IMR-90 (cell line): ENCODE results near the gene SF3B3. TPM values are rescaled to one million over a fixed set of nuclear protein-coding genes. Genes with fewer than 3 reads are reported as not detected.

Source experiments
- ATAC-seq: fragments of 200-7000 bp; cut with Tn5 transposase; 2 replicates; pipeline ENCODE4 v1.9.1; 2020; ENCODE audit warnings: low read depth, mild to moderate bottlenecking, moderate library complexity
- BruUV-seq: library from RNA; stranded (reverse); fragments of 400-500 nt; replicated peaks from 2 replicates; lab custom pipeline; 2021; lab: Mats Ljungman, UMichigan
- CTCF ChIA-PET: fragments of 300-600 bp; formaldehyde crosslinking; extraction: SDS; loops from one replicate; lab custom pipeline; 2021; ENCODE audit warnings: antibody characterized with exemption; lab: Yijun Ruan, JAX
- POLR2A ChIA-PET: fragments of 300-600 bp; sonication (Branson Sonifier 250); formaldehyde crosslinking; loops from one replicate; lab custom pipeline; 2022; ENCODE audit warnings: antibody characterized with exemption; ENCODE audit not compliant: unreplicated experiment; lab: Charles Lee
- DNase-seq: peaks from one replicate; pipeline ENCODE4 v3.0.0; 2013
- H2AFZ ChIP-seq: replicated peaks from 2 replicates; pipeline ENCODE3; 2013; ENCODE audit warnings: low read length, mild to moderate bottlenecking; ENCODE audit not compliant: poor library complexity
- H2AK5ac ChIP-seq: 2 replicates; pipeline ENCODE4 v1.6.1; 2013; ENCODE audit warnings: low read depth, low read length, inconsistent platforms
- H2AK9ac ChIP-seq: replicated peaks from 2 replicates; pipeline ENCODE3; 2013; ENCODE audit warnings: mild to moderate bottlenecking, low read depth, low read length, moderate library complexity; ENCODE audit not compliant: poor library complexity
- H2BK120ac ChIP-seq: 2 replicates; pipeline ENCODE4 v1.6.1; 2013; ENCODE audit warnings: low read depth, low read length, inconsistent platforms
- H2BK15ac ChIP-seq: 3 replicates; pipeline ENCODE4 v1.6.1; 2013; ENCODE audit warnings: low read depth, low read length, inconsistent platforms
- H2BK20ac ChIP-seq: 2 replicates; pipeline ENCODE4 v1.6.1; 2013; ENCODE audit warnings: low read depth, mild to moderate bottlenecking, inconsistent platforms, low read length, moderate library complexity
- H2BK5ac ChIP-seq: 2 replicates; pipeline ENCODE4 v1.6.1; 2013; ENCODE audit warnings: mild to moderate bottlenecking, low read depth, low read length, inconsistent platforms; ENCODE audit not compliant: poor library complexity, severe bottlenecking
- H3K14ac ChIP-seq: replicated peaks from 2 replicates; pipeline ENCODE4 v1.6.1; 2013; ENCODE audit warnings: low read depth, low read length, inconsistent platforms
- H3K18ac ChIP-seq: 2 replicates; pipeline ENCODE4 v1.6.1; 2013; ENCODE audit warnings: low read depth, low read length, control low read depth
- H3K23ac ChIP-seq: 2 replicates; pipeline ENCODE4 v1.6.1; 2013; ENCODE audit warnings: low read depth, low read length, inconsistent platforms
- H3K27ac ChIP-seq: 2 replicates; pipeline ENCODE4 v1.5.1; 2013; ENCODE audit warnings: mild to moderate bottlenecking, control low read depth, low read length; ENCODE audit not compliant: insufficient read depth
- H3K27me3 ChIP-seq: 2 replicates; pipeline ENCODE4 v1.6.1; 2013; ENCODE audit warnings: low read length; ENCODE audit not compliant: control insufficient read depth, insufficient read depth
- H3K36me3 ChIP-seq: 2 replicates; pipeline ENCODE4 v1.6.1; 2013; ENCODE audit warnings: low read length, mixed read lengths; ENCODE audit not compliant: control insufficient read depth, insufficient read depth
- H3K4ac ChIP-seq: 2 replicates; pipeline ENCODE4 v1.6.1; 2013; ENCODE audit warnings: low read depth, low read length, inconsistent platforms
- H3K4me1 ChIP-seq: 2 replicates; pipeline ENCODE4 v1.6.1; 2013; ENCODE audit warnings: low read length, mixed read lengths; ENCODE audit not compliant: control insufficient read depth, insufficient read depth
- H3K4me2 ChIP-seq: 2 replicates; pipeline ENCODE4 v1.6.1; 2013; ENCODE audit warnings: low read depth, mild to moderate bottlenecking, control low read depth, low read length, moderate library complexity
- H3K4me3 ChIP-seq: 2 replicates; pipeline ENCODE4 v1.5.1; 2013; ENCODE audit warnings: low read depth, mild to moderate bottlenecking, control low read depth, low read length, moderate library complexity; ENCODE audit not compliant: insufficient read depth
- H3K56ac ChIP-seq: 2 replicates; pipeline ENCODE4 v1.6.1; 2013; ENCODE audit warnings: low read length, inconsistent platforms; ENCODE audit not compliant: insufficient read depth; ENCODE audit errors: extremely low read depth
- H3K79me1 ChIP-seq, 2 experiments: 2 replicates each; pipeline ENCODE4 v1.6.1; 2013; ENCODE audit warnings: low read length in 2 of 2, inconsistent platforms in 1 of 2, low read depth in 1 of 2
- H3K9ac ChIP-seq: 2 replicates; pipeline ENCODE4 v1.6.1; 2013; ENCODE audit warnings: low read depth, low read length, control low read depth
- H3K9me1 ChIP-seq: 2 replicates; pipeline ENCODE4 v1.6.1; 2013; ENCODE audit warnings: low read length, inconsistent platforms; ENCODE audit not compliant: insufficient read depth
- H3K9me3 ChIP-seq: 2 replicates; pipeline ENCODE4 v1.6.1; 2013; ENCODE audit warnings: low read length; ENCODE audit not compliant: control insufficient read depth, insufficient read depth
- H4K20me1 ChIP-seq: 2 replicates; pipeline ENCODE4 v1.6.1; 2013; ENCODE audit warnings: low read length, inconsistent platforms; ENCODE audit not compliant: insufficient read depth
- H4K5ac ChIP-seq: 2 replicates; pipeline ENCODE4 v1.6.1; 2013; ENCODE audit warnings: mild to moderate bottlenecking, low read depth, low read length, control low read depth
- H4K8ac ChIP-seq, 2 experiments: 2 replicates each; pipeline ENCODE4 v1.6.1; 2013; ENCODE audit warnings: low read depth in 2 of 2, low read length in 2 of 2, control low read depth in 1 of 2, inconsistent platforms in 1 of 2
- H4K91ac ChIP-seq: 2 replicates; pipeline ENCODE4 v1.6.1; 2013; ENCODE audit warnings: low read depth, low read length, inconsistent platforms; ENCODE audit not compliant: insufficient read depth
- BHLHE40 ChIP-seq: fragments of 150-350 bp; IDR thresholded peaks from 2 replicates; pipeline ENCODE4 v1.6.1; 2016; ENCODE audit warnings: mild to moderate bottlenecking, low read depth, low read length
- CEBPB ChIP-seq: IDR thresholded peaks from 2 replicates; pipeline ENCODE4 v1.6.1; 2012; ENCODE audit warnings: low read depth, low read length, improper control_type of control experiment
- CHD1 ChIP-seq: IDR thresholded peaks from 2 replicates; pipeline ENCODE4 v1.6.1; 2012; ENCODE audit warnings: low read depth, low read length, improper control_type of control experiment
- CTCF ChIP-seq: conservative IDR thresholded peaks from 2 replicates; pipeline ENCODE4 v1.5.1; 2012; ENCODE audit warnings: mild to moderate bottlenecking, low read depth, low read length, improper control_type of control experiment
- ELK1 ChIP-seq: fragments of 150-350 bp; IDR thresholded peaks from 2 replicates; pipeline ENCODE4 v1.6.1; 2016; ENCODE audit warnings: low read depth, mild to moderate bottlenecking, low read length, moderate library complexity, borderline replicate concordance
- FOS ChIP-seq: fragments of 150-350 bp; IDR thresholded peaks from 2 replicates; pipeline ENCODE4 v1.6.1; 2016; ENCODE audit warnings: low read depth, low read length
- MAFK ChIP-seq: IDR thresholded peaks from 2 replicates; pipeline ENCODE4 v1.6.1; 2012; ENCODE audit warnings: low read depth, low read length, improper control_type of control experiment
- MAZ ChIP-seq: IDR thresholded peaks from 2 replicates; pipeline ENCODE4 v1.6.1; 2012; ENCODE audit warnings: low read depth, mild to moderate bottlenecking, low read length, improper control_type of control experiment, moderate library complexity, borderline replicate concordance
- MXI1 ChIP-seq: IDR thresholded peaks from 2 replicates; pipeline ENCODE4 v1.6.1; 2012; ENCODE audit warnings: low read depth, mild to moderate bottlenecking, low read length, moderate library complexity, borderline replicate concordance
- NFE2L2 ChIP-seq: fragments of 150-350 bp; IDR thresholded peaks from 2 replicates; pipeline ENCODE4 v1.6.1; 2016; ENCODE audit warnings: low read depth, mild to moderate bottlenecking, low read length
- POLR2A ChIP-seq: IDR thresholded peaks from 2 replicates; pipeline ENCODE4 v1.6.1; 2012; ENCODE audit warnings: mild to moderate bottlenecking, low read depth, low read length
- RAD21 ChIP-seq: IDR thresholded peaks from 2 replicates; pipeline ENCODE4 v1.6.1; 2012; ENCODE audit warnings: low read length, improper control_type of control experiment
- RCOR1 ChIP-seq: IDR thresholded peaks from 2 replicates; pipeline ENCODE4 v1.6.1; 2012; ENCODE audit warnings: mild to moderate bottlenecking, low read length, improper control_type of control experiment; ENCODE audit not compliant: insufficient replicate concordance
- RFX5 ChIP-seq: IDR thresholded peaks from 2 replicates; pipeline ENCODE4 v1.8.0; 2012; ENCODE audit warnings: low read depth, mild to moderate bottlenecking, low read length, moderate library complexity
- SMC3 ChIP-seq: fragments of 150-350 bp; IDR thresholded peaks from 2 replicates; pipeline ENCODE4 v1.6.1; 2016; ENCODE audit warnings: low read depth, mild to moderate bottlenecking, antibody characterized with exemption, low read length, moderate library complexity
- USF2 ChIP-seq: fragments of 150-350 bp; IDR thresholded peaks from 2 replicates; pipeline ENCODE4 v1.6.1; 2017; ENCODE audit warnings: mild to moderate bottlenecking, antibody characterized with exemption, low read length, low read depth
- WGBS, 2 experiments: methylation state at CpG; one replicate each; pipeline versions ENCODE4 v1.1.5 to v1.1.7; 2013; ENCODE audit warnings: missing lambda C conversion rate in 2 of 2; ENCODE audit not compliant: insufficient read length in 1 of 2; ENCODE audit errors: extremely low coverage in 2 of 2; 5-methylcytosine and 5-hydroxymethylcytosine counted together
- dilution Hi-C: fragments of 300-500 bp; cut with HindIII; formaldehyde crosslinking; loops from one replicate; pipeline ENCODE4 v1.14.3; 2018; ENCODE audit warnings: low sequenced_read_pairs; ENCODE audit not compliant: unreplicated experiment
- in situ Hi-C: fragments of 300-500 bp; cut with MboI; formaldehyde crosslinking; loops from 3 replicates; pipeline ENCODE4 v1.14.3; 2019; ENCODE audit warnings: low sequenced_read_pairs, inconsistent platforms, mixed read lengths
- intact Hi-C: fragments of 100-400 bp; cut with micrococcal nuclease; formaldehyde crosslinking; loops from 2 replicates; pipeline ENCODE4 v1.10.0; 2022
- polyA plus RNA-seq, 3 experiments: library from polyadenylated mRNA; depleted of rRNA; stranded (reverse); fragments of >200 nt; gene quantifications; 2 replicates each; pipeline ENCODE4 v1.2.3, GENCODE V29; 2012; ENCODE audit warnings: low replicate concordance in 1 of 3
- total RNA-seq: library from RNA; depleted of rRNA; stranded (reverse); fragments of >200 nt; gene quantifications from 2 replicates; pipeline ENCODE4 v1.2.3, GENCODE V29; 2012

The SF3B3 gene
- total and polyA plus RNA-seq, 2 of the 4 experiments (the other 2 are of a cell fraction) = 97.9 to 134 TPM

- no peak overlapping the region; the same call in 2 of the 3 replicates for H2BK15ac ChIP-seq
- H4K5ac ChIP-seq = no peak overlapping the region
- H2BK20ac ChIP-seq = no peak overlapping the region
- H3K36me3 ChIP-seq = peaks cover 49% of the 10 kb centered on the region
- peaks cover 0 to 4% of the 10 kb centered on the region in 2 experiments; a peak in 1 of 4 replicates for H3K79me1 ChIP-seq
- no peak overlapping the region for H3K4me3 ChIP-seq
- no peaks in the 10 kb centered on the region for H4K20me1 ChIP-seq
- TF ChIP-seq ELK1 = no peak
- no peak for TF ChIP-seq RFX5
- no peak for TF ChIP-seq FOS
- TF ChIP-seq MXI1 = no peak
- TF ChIP-seq CEBPB = no peak
- no peak for TF ChIP-seq POLR2A
- no peak for TF ChIP-seq MAFK
- no peak for TF ChIP-seq SMC3
- no peak for TF ChIP-seq USF2
- TF ChIP-seq BHLHE40 = no peak
- no peak for TF ChIP-seq RCOR1
- TF ChIP-seq CTCF = no peak
- TF ChIP-seq MAZ = no peak
- TF ChIP-seq RAD21 = no peak
- no peak for TF ChIP-seq NFE2L2
- TF ChIP-seq CHD1 = no peak
- H3K14ac ChIP-seq = no peak overlapping the region
- dilution Hi-C loops (no loop called here), intact Hi-C loops (loop anchor here (5.0 kb wide), 1 partner anchor 81 kb away; no protein-coding TSS in a partner anchor), in situ Hi-C loops (no loop called here)
- H3K23ac ChIP-seq = 0 out of 2 replicates have a peak overlapping the region, but pooled peaks have one; percentile 15
- no peak for DNase-seq
- H3K4me1 ChIP-seq = peaks cover 15% of the 10 kb centered on the region
- no peak overlapping the region for H4K91ac ChIP-seq
- peak overlapping the region; percentile 24 for H3K4ac ChIP-seq
- H2BK5ac ChIP-seq = no peak overlapping the region
- no peak overlapping the region for H2AK5ac ChIP-seq
- peak overlapping the region; percentile 55 for H2AFZ ChIP-seq
- no peak overlapping the region for H3K4me2 ChIP-seq
- no peaks in the 10 kb centered on the region for H3K9me3 ChIP-seq
- H3K56ac ChIP-seq = no peak overlapping the region
- no TSS peak for BruUV-seq
- POLR2A ChIA-PET = no interaction called here
- 100% methylated on average over 2 of the region's 8 CpGs; no CpG with 5 or more reads in 1 of the 2 experiments for WGBS, 2 experiments
- H3K9me1 ChIP-seq = peaks cover 20% of the 10 kb centered on the region
- no peaks in the 10 kb centered on the region for H3K27me3 ChIP-seq
- H2BK120ac ChIP-seq = peak overlapping the region; percentile 29; the same call in 1 of the 2 replicates
- ATAC-seq = no peak
- no peak overlapping the region for H4K8ac ChIP-seq
- H3K18ac ChIP-seq = no peak overlapping the region
- no peak overlapping the region for H3K27ac ChIP-seq
- H3K9ac ChIP-seq = no peak overlapping the region
- CTCF ChIA-PET = no interaction called here
- H2AK9ac ChIP-seq = peak overlapping the region; percentile 15
Measured at GRCh38 chr16:70478169-70478568, 45.4 kb upstream of the SF3B3 start.
